HG03175 (cell line): ENCODE results near the gene CREBRF.
"Not testable (repeated sequence)": the region's sequence is repeated elsewhere in the genome, so short reads cannot be mapped to it uniquely, and the experiment has no call there.

Experiments
- ATAC-seq: cut with Tn5 transposase; IDR thresholded peaks from one replicate; pipeline ENCODE4 v1.9.1; 2021; ENCODE audit warnings: mild to moderate bottlenecking, moderate library complexity; ENCODE audit not compliant: unreplicated experiment

CREBRF gene

GRCh38 chr5:173148354-173148753 is 92.2 kb downstream of the CREBRF start:
- no peak for ATAC-seq

- ATAC-seq, result no peak
Observed at GRCh38 chr5:173152547-173152946, 96.4 kb downstream of the CREBRF start.

GRCh38 chr5:173153842-173154241 is 97.7 kb downstream of the CREBRF start:
- no peak for ATAC-seq

- not testable (repeated sequence) for ATAC-seq
Observed at GRCh38 chr5:173154619-173155018, 98.5 kb downstream of the CREBRF start.

- no peak for ATAC-seq
Observed at GRCh38 chr5:173155912-173156311, 99.8 kb downstream of the CREBRF start.

GRCh38 chr5:173158366-173158765 is 102.2 kb downstream of the CREBRF start:
- no peak for ATAC-seq

GRCh38 chr5:173159256-173159655 is 103.1 kb downstream of the CREBRF start:
- ATAC-seq, result no peak

GRCh38 chr5:173161148-173161547 is 105.0 kb downstream of the CREBRF start:
- ATAC-seq, result no peak

- ATAC-seq, result no peak
Observed at GRCh38 chr5:173163219-173163618, 107.1 kb downstream of the CREBRF start.

- ATAC-seq, result no peak
Observed at GRCh38 chr5:173165177-173166016, 109.2 kb downstream of the CREBRF start.

- no peak for ATAC-seq
Observed at GRCh38 chr5:173172166-173172565, 116.0 kb downstream of the CREBRF start.

GRCh38 chr5:173175523-173175922 is 119.4 kb downstream of the CREBRF start:
- ATAC-seq, result no peak

- ATAC-seq, result no peak
Observed at GRCh38 chr5:173178369-173178910, 122.3 kb downstream of the CREBRF start.

GRCh38 chr5:173180331-173180730 is 124.2 kb downstream of the CREBRF start:
- no peak for ATAC-seq

- no peak for ATAC-seq
Observed at GRCh38 chr5:173187054-173187743, 131.0 kb downstream of the CREBRF start.

- ATAC-seq, result no peak
Observed at GRCh38 chr5:173188280-173188679, 132.1 kb downstream of the CREBRF start.
